Measurements from ENCODE around the gene SLC25A47. TPM values are rescaled to one million over a fixed set of nuclear protein-coding genes. Genes with fewer than 3 reads are reported as not detected.

The SLC25A47 gene
- total and polyA plus RNA-seq, 4 donors = 23.7 to 469 (median 291) TPM

GRCh38 chr14:100332071-100332639, 9.0 kb downstream of the SLC25A47 start:
- Histone ChIP-seq H3K4me1 (ENCODE audit: control insufficient read depth in 4 of 4, insufficient read depth in 4 of 4, low read length in 3 of 4) (peaks cover 3 to 22% (median 12%) of the 10 kb centered on the region in 4 donors), H3K9me3 (ENCODE audit: control insufficient read depth in 4 of 4, low read length in 3 of 4) (no peaks in the 10 kb centered on the region), H3K4me3 (ENCODE audit: low read depth in 1 of 3, low read length in 3 of 3) (no peak overlapping the region), H3K27ac (ENCODE audit: low read depth in 1 of 2, low read length in 2 of 2) (peak overlapping the region; percentile 11 to 45), H3K27me3 (ENCODE audit: control insufficient read depth in 4 of 4, insufficient read depth in 4 of 4, low read length in 3 of 4) (no peaks in the 10 kb centered on the region), H3K36me3 (ENCODE audit: control insufficient read depth in 4 of 4, insufficient read depth in 3 of 4, low read depth in 1 of 4, low read length in 3 of 4) (peaks cover 9 to 28% (median 12%) of the 10 kb centered on the region in 4 donors), H3K9ac (ENCODE audit: low read depth in 1 of 2, low read length in 2 of 2) (no peak overlapping the region)
- peak; percentile 28 for DNase-seq (ENCODE audit: low spot score)
- WGBS = 50% methylated on average over 11 of the region's 11 CpGs
- peak; percentile 2 for TF ChIP-seq SP1 (IDR thresholded peaks at IDR 0.05)
- TF ChIP-seq EGR1 (IDR thresholded peaks at IDR 0.05; ENCODE audit: low read depth in 2 of 2) = no peak
- TF ChIP-seq ATF3 (IDR thresholded peaks at IDR 0.05) = no peak
- TF ChIP-seq REST (IDR thresholded peaks at IDR 0.05) = no peak
- TF ChIP-seq NR2F2 (IDR thresholded peaks at IDR 0.05) = no peak
- no peak for TF ChIP-seq TAF1 (conservative IDR thresholded peaks at IDR 0.05)
- TF ChIP-seq FOXA1 (IDR thresholded peaks at IDR 0.05) = no peak
- no peak for TF ChIP-seq FOXA2 (IDR thresholded peaks at IDR 0.05)
- no peak for TF ChIP-seq ZBTB33 (IDR thresholded peaks at IDR 0.05)

- no peaks in the 10 kb centered on the region for H3K9me3 ChIP-seq (ENCODE audit: control insufficient read depth in 4 of 4, low read length in 3 of 4)
- no peak overlapping the region for H3K4me3 ChIP-seq (ENCODE audit: low read depth in 1 of 3, low read length in 3 of 3)
- peak overlapping the region in 1 of 2 donors; percentile 38 for H3K27ac ChIP-seq (ENCODE audit: low read depth in 1 of 2, low read length in 2 of 2)
- DNase-seq (ENCODE audit: low spot score) = no peak
- no peaks in the 10 kb centered on the region for H3K27me3 ChIP-seq (ENCODE audit: control insufficient read depth in 4 of 4, insufficient read depth in 4 of 4, low read length in 3 of 4)
- H3K36me3 ChIP-seq (ENCODE audit: control insufficient read depth in 4 of 4, insufficient read depth in 3 of 4, low read depth in 1 of 4, low read length in 3 of 4) = peaks cover 6 to 26% (median 11%) of the 10 kb centered on the region in 4 donors
- peaks cover under 1 to 16% (median 7%) of the 10 kb centered on the region in 4 donors for H3K4me1 ChIP-seq (ENCODE audit: control insufficient read depth in 4 of 4, insufficient read depth in 4 of 4, low read length in 3 of 4)
- 60% methylated on average over 8 of the region's 8 CpGs for WGBS
- no peak overlapping the region for H3K9ac ChIP-seq (ENCODE audit: low read depth in 1 of 2, low read length in 2 of 2)
- no peak for TF ChIP-seq REST (IDR thresholded peaks at IDR 0.05)
- TF ChIP-seq JUND (IDR thresholded peaks at IDR 0.05) = no peak
- no peak for TF ChIP-seq YY1 (IDR thresholded peaks at IDR 0.05)
- no peak for TF ChIP-seq EGR1 (IDR thresholded peaks at IDR 0.05; ENCODE audit: low read depth in 2 of 2)
- TF ChIP-seq FOXA2 (IDR thresholded peaks at IDR 0.05) = no peak
- TF ChIP-seq GABPA (IDR thresholded peaks at IDR 0.05 in 1 of 2, conservative IDR thresholded peaks at IDR 0.05 in 1 of 2) = no peak
- TF ChIP-seq ATF3 (IDR thresholded peaks at IDR 0.05) = no peak
- TF ChIP-seq CTCF (IDR thresholded peaks at IDR 0.05; ENCODE audit: low read depth, low read length, missing input control) = no peak
- no peak for TF ChIP-seq SP1 (IDR thresholded peaks at IDR 0.05)
- no peak for TF ChIP-seq FOXA1 (IDR thresholded peaks at IDR 0.05)
- no peak for TF ChIP-seq NR2F2 (IDR thresholded peaks at IDR 0.05)
- TF ChIP-seq ZBTB33 (IDR thresholded peaks at IDR 0.05) = no peak
- TF ChIP-seq MAX (IDR thresholded peaks at IDR 0.05) = no peak
- TF ChIP-seq RXRA (IDR thresholded peaks at IDR 0.05) = no peak
- TF ChIP-seq HNF4A (conservative IDR thresholded peaks at IDR 0.05) = no peak
- no peak for TF ChIP-seq TAF1 (conservative IDR thresholded peaks at IDR 0.05)
Measured at GRCh38 chr14:100332797-100333196, 9.7 kb downstream of the SLC25A47 start.
